Smooth muscle cell (in vitro differentiated cells): ENCODE measurements around the gene MTG2. TPM values are rescaled to one million over a fixed set of nuclear protein-coding genes. Genes with fewer than 3 reads are reported as not detected.

Experiments
- DNase-seq: peaks from one replicate; lab custom pipeline; 2025; ENCODE audit not compliant: unreplicated experiment; lab: John Stamatoyannopoulos, UW
- H2AFZ ChIP-seq: fragments of 200-600 bp; sonication (generic); 2 replicates; pipeline ENCODE4 v1.6.0; 2016; ENCODE audit warnings: antibody characterized with exemption, low read depth, mild to moderate bottlenecking
- H3F3A ChIP-seq: fragments of 200-600 bp; sonication (generic); 2 replicates; pipeline ENCODE4 v1.6.0; 2017; ENCODE audit warnings: antibody characterized with exemption, low read depth
- H3K27ac ChIP-seq: fragments of 200-600 bp; sonication (generic); 2 replicates; pipeline ENCODE4 v1.5.1; 2016; ENCODE audit warnings: low read depth, mild to moderate bottlenecking
- H3K27me3 ChIP-seq: fragments of 200-600 bp; sonication (generic); 2 replicates; pipeline ENCODE4 v1.6.1; 2016; ENCODE audit warnings: low read depth, mild to moderate bottlenecking
- H3K36me3 ChIP-seq: fragments of 200-600 bp; sonication (generic); 2 replicates; pipeline ENCODE4 v1.5.1; 2016; ENCODE audit warnings: low read depth
- H3K4me1 ChIP-seq: fragments of 200-600 bp; sonication (generic); 2 replicates; pipeline ENCODE4 v1.5.1; 2016; ENCODE audit warnings: low read depth
- H3K4me2 ChIP-seq: fragments of 200-600 bp; sonication (generic); 2 replicates; pipeline ENCODE4 v1.6.0; 2016; ENCODE audit warnings: mild to moderate bottlenecking
- H3K4me3 ChIP-seq: fragments of 200-600 bp; sonication (generic); 2 replicates; pipeline ENCODE4 v1.5.1; 2016; ENCODE audit warnings: mild to moderate bottlenecking
- H3K79me2 ChIP-seq: fragments of 200-600 bp; sonication (generic); 2 replicates; pipeline ENCODE4 v1.6.0; 2016; ENCODE audit warnings: low read depth, mild to moderate bottlenecking
- H3K9ac ChIP-seq: fragments of 200-600 bp; sonication (generic); 2 replicates; pipeline ENCODE4 v1.6.0; 2016; ENCODE audit warnings: low read depth
- H3K9me3 ChIP-seq: fragments of 200-600 bp; sonication (generic); replicated peaks from 2 replicates; pipeline ENCODE4 v1.5.1; 2016; ENCODE audit warnings: low read depth
- H4K20me1 ChIP-seq: fragments of 200-600 bp; sonication (generic); 2 replicates; pipeline ENCODE4 v1.6.0; 2016; ENCODE audit warnings: low read depth
- WGBS: methylation state at CpG from one replicate; pipeline ENCODE4 v1.1.7; 2016; ENCODE audit warnings: low lambda C conversion rate; 5-methylcytosine and 5-hydroxymethylcytosine counted together
- polyA plus RNA-seq: library from polyadenylated mRNA; unstranded; fragments of >200 nt; fragmentation: Nextera tagmentation; extraction: Ambion mirVana; gene quantifications from 2 replicates; pipeline ENCODE4 v1.2.1, GENCODE V29; 2016
- total RNA-seq: library from RNA; depleted of rRNA; stranded (reverse); fragments of >200 nt; gene quantifications from 2 replicates; pipeline ENCODE4 v1.2.3, GENCODE V29; 2014
- TF ChIP-seq, protein P1 (sequence below): fragments of 200-600 bp; sonication (generic); IDR thresholded peaks from 2 replicates; pipeline ENCODE4 v1.5.1; 2017; ENCODE audit warnings: borderline replicate concordance, mild to moderate bottlenecking, antibody characterized with exemption; ENCODE audit not compliant: insufficient read depth, poor library complexity, severe bottlenecking

The MTG2 gene
- total and polyA plus RNA-seq, 2 experiments from 2014 or later = 17.9 to 21.9 TPM

- peaks cover 34% of the 10 kb centered on the region for H3K79me2 ChIP-seq
- H2AFZ ChIP-seq = no peak overlapping the region
- H3K36me3 ChIP-seq = no peaks in the 10 kb centered on the region
- H4K20me1 ChIP-seq = peaks cover 30% of the 10 kb centered on the region
- H3K9ac ChIP-seq = no peak overlapping the region
- no peaks in the 10 kb centered on the region for H3F3A ChIP-seq
- no peak overlapping the region for H3K4me2 ChIP-seq
- 75% methylated on average over 28 of the region's 28 CpGs for WGBS
- no peaks in the 10 kb centered on the region for H3K27me3 ChIP-seq
- peaks cover 14% of the 10 kb centered on the region for H3K4me1 ChIP-seq
- TF ChIP-seq, protein P1, sequence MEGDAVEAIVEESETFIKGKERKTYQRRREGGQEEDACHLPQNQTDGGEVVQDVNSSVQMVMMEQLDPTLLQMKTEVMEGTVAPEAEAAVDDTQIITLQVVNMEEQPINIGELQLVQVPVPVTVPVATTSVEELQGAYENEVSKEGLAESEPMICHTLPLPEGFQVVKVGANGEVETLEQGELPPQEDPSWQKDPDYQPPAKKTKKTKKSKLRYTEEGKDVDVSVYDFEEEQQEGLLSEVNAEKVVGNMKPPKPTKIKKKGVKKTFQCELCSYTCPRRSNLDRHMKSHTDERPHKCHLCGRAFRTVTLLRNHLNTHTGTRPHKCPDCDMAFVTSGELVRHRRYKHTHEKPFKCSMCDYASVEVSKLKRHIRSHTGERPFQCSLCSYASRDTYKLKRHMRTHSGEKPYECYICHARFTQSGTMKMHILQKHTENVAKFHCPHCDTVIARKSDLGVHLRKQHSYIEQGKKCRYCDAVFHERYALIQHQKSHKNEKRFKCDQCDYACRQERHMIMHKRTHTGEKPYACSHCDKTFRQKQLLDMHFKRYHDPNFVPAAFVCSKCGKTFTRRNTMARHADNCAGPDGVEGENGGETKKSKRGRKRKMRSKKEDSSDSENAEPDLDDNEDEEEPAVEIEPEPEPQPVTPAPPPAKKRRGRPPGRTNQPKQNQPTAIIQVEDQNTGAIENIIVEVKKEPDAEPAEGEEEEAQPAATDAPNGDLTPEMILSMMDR = no peak
- no peak for DNase-seq
- no peak overlapping the region for H3K4me3 ChIP-seq
- no peaks in the 10 kb centered on the region for H3K9me3 ChIP-seq
- no peak overlapping the region for H3K27ac ChIP-seq
Observed at GRCh38 chr20:62236766-62237513, 54.1 kb downstream of the MTG2 start.

DNA sequence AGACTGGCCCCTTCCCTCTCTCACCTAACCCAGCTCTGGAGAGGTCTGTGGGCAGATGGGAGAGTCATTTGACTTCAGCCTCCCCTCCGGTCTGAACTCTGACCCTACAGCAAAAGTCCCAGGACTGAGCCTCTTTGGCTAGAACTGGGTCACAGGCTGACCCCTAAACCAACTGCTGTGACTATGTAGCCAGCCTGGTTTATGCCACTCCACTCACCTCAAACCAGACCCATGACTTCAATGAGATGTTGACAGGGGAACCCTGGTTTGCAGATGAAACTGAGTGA lies 54.6 kb downstream of the MTG2 start:
- Histone ChIP-seq H2AFZ (peak overlapping the region; percentile 78), H4K20me1 (peaks cover 35% of the 10 kb centered on the region), H3K4me3 (peak overlapping the region; percentile 43), H3K27me3 (no peaks in the 10 kb centered on the region), H3K9ac (no peak overlapping the region), H3F3A (no peaks in the 10 kb centered on the region), H3K4me1 (peaks cover 14% of the 10 kb centered on the region), H3K4me2 (peak overlapping the region; percentile 83), H3K36me3 (no peaks in the 10 kb centered on the region), H3K9me3 (no peaks in the 10 kb centered on the region), H3K79me2 (peaks cover 39% of the 10 kb centered on the region), H3K27ac (no peak overlapping the region)
- TF ChIP-seq, protein P1 = no peak
- WGBS = 86% methylated on average over 1 of the region's 1 CpG
- no peak for DNase-seq

DNA sequence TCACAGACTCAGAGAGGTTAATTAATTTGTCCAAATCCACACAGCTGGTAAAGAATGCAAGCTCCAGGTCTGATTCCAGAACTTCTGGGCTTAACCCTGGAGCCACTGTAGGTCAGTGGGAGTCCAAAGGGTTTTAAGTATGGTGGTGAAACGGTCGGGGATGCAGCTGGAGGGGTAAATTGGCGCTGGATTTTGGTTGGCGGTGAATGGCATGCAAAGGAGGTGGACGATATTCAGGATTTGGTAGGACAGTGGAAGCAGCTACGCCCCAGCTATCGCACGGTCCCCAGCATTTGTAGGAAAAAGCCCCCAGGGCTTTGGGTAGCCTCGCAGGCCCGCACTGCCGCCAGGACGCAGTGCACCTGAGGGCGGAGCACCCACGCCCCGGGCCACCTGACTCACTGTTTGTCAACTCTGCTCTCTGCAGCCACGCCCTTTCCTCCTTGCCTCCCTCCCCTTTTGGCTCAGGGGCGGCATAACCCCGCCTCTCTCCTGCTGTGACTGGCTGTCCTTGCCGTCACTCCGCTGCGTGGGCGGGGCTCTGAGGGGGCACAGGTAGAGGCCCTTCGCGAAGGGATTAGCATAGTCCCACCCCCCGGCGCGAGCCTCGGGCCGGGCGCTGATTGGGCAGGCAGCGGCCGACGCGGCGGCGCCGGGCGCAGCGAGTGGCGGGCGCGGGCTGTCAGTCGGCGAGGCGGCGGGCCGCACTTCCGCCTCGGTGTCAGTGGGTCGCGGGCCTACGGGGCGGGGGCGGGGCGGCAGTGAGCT lies 55.2 kb downstream of the MTG2 start, which contains the start of gene OSBPL2:
TSS of gene OSBPL2 (plus strand) at position 721 of the 768 bp plus-strand sequence. CDS start 17,664 bp downstream, outside the sequence.
- H3K36me3 ChIP-seq = no peaks in the 10 kb centered on the region
- H3K79me2 ChIP-seq = peaks cover 44% of the 10 kb centered on the region
- peak within 1 kb of the TSS; percentile 64 for H3K4me3 ChIP-seq
- peak within 1 kb of the TSS; percentile 94 for H3K4me2 ChIP-seq
- WGBS = 6% methylated on average over 28 of the region's 55 CpGs
- H3K9me3 ChIP-seq = no peaks in the 10 kb centered on the region
- H3K27ac ChIP-seq = peak within 1 kb of the TSS; percentile 70
- H2AFZ ChIP-seq = peak within 1 kb of the TSS; percentile 78
- no peaks in the 10 kb centered on the region for H3F3A ChIP-seq
- H3K27me3 ChIP-seq = no peaks in the 10 kb centered on the region
- DNase-seq = peak; percentile 97
- H3K9ac ChIP-seq = peak within 1 kb of the TSS; percentile 97
- TF ChIP-seq, protein P1 = no peak
- H4K20me1 ChIP-seq = peaks cover 40% of the 10 kb centered on the region
- peaks cover 14% of the 10 kb centered on the region for H3K4me1 ChIP-seq
